GM21447 (cell line): ENCODE data around the gene DAPK1.
"Not testable (repeated sequence)": the region's sequence is repeated elsewhere in the genome, so short reads cannot be mapped to it uniquely, and the experiment has no call there.

ENCODE experiments used
- ATAC-seq: cut with Tn5 transposase; IDR thresholded peaks from one replicate; pipeline ENCODE4 v1.9.1; 2021; ENCODE audit not compliant: unreplicated experiment

The DAPK1 gene

DNA sequence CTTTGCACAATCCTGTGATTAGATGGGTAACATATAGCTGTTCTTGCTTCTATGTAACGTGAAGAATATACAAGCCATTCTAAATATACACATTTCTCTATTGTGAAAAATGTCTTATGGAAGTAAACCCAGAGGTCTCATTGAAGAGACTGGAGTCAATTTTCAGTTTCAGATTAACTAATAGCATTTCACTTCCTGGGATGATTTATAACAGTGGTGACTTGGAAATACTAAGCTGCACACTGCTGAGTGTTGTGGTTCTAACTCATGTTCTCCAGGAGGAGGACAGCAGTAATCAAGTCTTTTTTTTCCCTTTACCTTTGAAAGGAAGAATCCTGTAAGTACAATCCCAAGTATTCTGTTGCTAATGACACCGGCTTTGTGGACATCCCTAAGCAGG lies 231.6 kb downstream of the DAPK1 start:
- ATAC-seq: no peak

DNA sequence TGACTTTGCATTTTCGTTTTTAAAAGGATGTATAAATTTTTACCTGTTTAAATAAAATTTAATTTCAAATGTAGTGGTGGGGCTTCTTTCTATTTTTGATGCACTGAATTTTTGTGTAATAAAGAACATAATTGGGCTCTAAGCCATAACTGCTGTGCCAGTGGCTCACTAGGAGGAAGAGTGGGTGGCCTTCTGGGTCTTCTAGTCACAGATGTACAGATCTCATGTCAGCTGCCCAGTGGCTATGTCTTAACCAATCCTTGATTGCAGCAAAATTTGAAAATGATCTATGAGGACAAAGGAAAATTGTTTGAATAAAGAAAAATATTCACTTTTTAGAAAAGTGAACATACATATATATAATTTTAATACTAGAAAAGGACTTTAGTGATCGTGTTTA lies 233.7 kb downstream of the DAPK1 start:
- no peak for ATAC-seq

GRCh38 chr9:87732344-87732743 lies 234.7 kb downstream of the DAPK1 start:
- ATAC-seq: no peak

- ATAC-seq: no peak
Observed at GRCh38 chr9:87732756-87733155, 235.1 kb downstream of the DAPK1 start.

GRCh38 chr9:87733273-87734052 lies 235.8 kb downstream of the DAPK1 start:
- no peak for ATAC-seq

- ATAC-seq: no peak
Observed at GRCh38 chr9:87734106-87734505, 236.4 kb downstream of the DAPK1 start.

- no peak for ATAC-seq
Observed at GRCh38 chr9:87739546-87739945, 241.9 kb downstream of the DAPK1 start.

DNA sequence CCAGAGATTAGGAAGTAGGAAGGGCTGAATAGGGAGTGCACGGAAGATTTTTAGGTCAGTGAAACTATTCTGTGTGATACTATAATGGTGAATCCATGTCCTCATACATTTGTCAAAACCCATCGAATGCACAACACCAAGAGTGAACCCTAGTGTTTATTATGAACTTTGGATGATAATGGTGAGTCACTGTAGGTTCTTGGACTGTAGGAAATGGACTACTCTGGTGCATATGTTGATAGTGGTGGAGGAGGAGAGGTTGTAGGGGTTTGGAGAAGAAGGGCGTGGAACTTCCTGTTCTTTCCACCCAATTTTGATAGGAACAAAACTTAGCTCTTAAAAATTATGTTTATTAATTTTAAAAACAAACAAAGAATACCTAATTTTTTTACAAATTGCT lies 242.5 kb downstream of the DAPK1 start:
- no peak for ATAC-seq

- no peak for ATAC-seq
Observed at GRCh38 chr9:87741326-87741725, 243.7 kb downstream of the DAPK1 start.

DNA sequence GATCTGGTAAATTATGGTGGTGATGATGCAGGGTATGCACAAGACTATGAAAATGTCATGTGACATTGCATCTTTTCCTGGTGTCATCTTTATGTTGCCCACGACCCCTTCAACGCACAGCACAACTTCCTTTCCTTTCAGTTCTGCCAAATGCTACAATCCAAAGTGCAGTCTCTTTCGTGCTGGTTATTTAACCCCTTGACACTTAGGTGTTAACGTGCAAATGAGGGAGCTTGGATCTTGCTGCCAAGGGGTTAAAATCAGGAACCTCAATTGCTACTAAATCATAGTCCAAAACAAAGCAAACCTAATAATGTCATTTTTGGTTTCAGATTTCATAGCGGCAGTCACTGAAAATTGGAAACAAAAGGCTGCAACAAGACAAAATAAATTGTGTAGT lies 244.2 kb downstream of the DAPK1 start:
- no peak for ATAC-seq

DNA sequence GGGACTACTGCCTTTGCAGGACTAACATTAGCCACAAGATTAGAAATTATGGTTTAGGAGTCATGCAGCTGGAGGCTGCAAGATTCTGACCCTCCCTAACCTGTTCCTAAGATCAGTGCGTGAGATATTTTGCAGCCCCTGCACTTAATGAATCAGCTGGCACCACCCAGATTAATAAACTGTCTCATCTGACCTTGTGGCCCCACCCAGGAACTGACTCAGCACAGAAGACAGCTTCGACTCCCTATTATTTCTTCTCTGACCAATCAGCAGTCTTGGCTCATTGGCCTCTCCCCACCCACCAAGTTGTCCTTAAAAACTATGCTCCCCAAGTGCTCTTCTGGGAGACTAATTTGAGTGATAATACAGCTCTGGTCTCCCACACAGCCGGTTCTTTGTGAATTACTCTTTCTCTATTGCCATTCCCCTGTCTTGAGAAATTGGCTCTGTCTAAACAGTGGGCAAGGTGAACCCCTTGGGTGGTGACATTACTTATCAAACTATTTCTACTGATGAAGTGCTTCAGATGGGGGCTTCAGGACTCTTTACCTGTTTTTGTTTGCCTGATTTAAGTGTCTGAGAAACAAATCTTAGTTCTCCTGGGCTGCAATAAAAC lies 245.3 kb downstream of the DAPK1 start:
- no peak for ATAC-seq

- ATAC-seq: not testable (repeated sequence)
Observed at GRCh38 chr9:87744247-87744646, 246.6 kb downstream of the DAPK1 start.

DNA sequence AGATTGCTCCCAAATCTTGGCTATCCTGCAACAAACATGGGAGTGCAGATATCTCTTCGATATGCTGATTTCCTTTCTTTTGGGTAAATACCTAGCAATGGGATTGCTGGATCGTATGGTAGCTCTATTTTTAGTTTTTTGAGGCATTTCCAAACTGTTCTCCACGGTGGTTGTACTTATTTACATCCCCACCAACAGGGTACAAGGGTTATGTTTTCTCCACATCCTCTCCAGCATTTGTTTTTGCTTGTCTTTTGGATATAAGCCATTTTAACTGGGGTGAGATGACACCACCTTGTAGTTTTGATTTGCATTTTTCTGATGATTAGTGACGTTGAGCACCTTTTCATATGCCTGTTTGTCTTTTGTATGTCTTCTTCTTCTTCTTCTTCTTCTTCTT lies 248.5 kb downstream of the DAPK1 start:
- no peak for ATAC-seq

GRCh38 chr9:87748881-87749280 lies 251.2 kb downstream of the DAPK1 start:
- no peak for ATAC-seq

- ATAC-seq: no peak
Observed at GRCh38 chr9:87749335-87750035, 251.8 kb downstream of the DAPK1 start.

GRCh38 chr9:87750726-87751125 lies 253.1 kb downstream of the DAPK1 start:
- ATAC-seq: no peak

- ATAC-seq: no peak
Observed at GRCh38 chr9:87751423-87751822, 253.8 kb downstream of the DAPK1 start.

GRCh38 chr9:87751868-87752267 lies 254.2 kb downstream of the DAPK1 start:
- no peak for ATAC-seq

DNA sequence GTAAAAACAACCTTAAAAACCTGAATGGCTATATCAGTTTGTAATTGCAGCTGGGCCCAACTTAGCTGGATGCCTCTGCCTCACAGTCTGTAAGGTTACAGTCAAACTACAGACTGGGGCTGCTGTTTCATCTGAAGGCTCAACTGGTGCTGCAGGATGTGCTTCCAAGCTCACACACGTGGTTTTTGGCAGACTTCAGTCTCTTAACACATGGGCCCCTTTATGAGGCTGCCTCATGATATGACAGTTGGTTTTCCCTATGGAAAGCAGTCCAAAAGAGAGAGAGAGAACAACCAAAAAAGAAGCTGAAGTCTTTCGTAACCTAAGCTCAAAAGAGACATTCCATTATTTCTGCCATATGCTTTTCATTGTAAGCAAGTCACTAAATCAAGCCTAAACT lies 255.6 kb downstream of the DAPK1 start:
- ATAC-seq: no peak
